Activated CD4-positive, CD25-positive, alpha-beta regulatory T cell treated with anti-CD3 and anti-CD28 coated beads, Interleukin-2, amount 50 U/mL, for 16 hours (primary cell): ENCODE measurements around the gene BCOR.

Experiments used
- DNase-seq: peaks from one replicate; pipeline ENCODE4 v3.0.0-alpha.2; 2020; ENCODE audit warnings: low read depth, low spot score

BCOR gene

DNA sequence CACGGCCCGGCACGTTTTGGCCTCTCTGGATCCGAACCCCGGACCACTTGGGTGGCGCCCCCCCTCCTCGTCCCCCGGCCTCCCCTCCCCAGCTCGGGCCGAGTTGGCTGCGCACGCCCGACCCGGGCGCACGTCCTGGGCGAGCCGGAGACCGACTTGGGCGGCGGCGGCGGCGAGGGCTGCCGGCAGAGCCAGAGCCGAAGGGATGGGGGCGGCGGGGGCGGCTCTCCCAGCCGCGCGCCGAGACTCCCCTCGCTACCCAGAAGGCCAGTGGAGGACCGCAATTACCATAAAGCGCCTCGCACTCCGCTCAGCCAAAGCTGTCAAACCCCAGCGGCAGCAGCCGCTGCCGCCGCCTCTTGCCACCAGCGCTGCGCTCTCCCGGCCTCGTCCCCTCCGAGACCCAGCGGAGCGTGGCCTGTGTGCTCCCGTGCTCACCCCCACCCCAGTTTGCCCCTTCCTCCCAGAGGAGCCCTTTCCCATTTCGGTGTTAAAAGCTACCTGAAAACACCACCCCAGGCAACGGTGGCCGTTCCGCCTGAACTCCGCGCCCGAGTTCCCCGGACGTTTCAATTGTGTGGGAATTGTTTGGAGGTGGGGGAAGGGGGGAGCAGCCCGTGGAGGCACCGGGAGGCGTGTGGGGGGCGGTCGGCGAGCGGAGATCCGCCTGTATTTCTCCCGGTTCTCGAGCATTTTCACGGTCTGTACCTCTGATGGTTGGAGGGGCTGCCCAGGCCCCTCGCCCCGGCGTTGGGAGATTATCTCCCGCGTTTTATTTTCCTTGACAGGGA lies 701 bp upstream of the BCOR start:
- no peak for DNase-seq

- no peak for DNase-seq
These were observed 636 bp downstream of the BCOR start for GRCh38 chrX:40097141-40097503.

GRCh38 chrX:40096395-40097091 lies 1.2 kb downstream of the BCOR start:
- no peak for DNase-seq

- no peak for DNase-seq
These were observed 2.0 kb downstream of the BCOR start for GRCh38 chrX:40095583-40096394.

DNA sequence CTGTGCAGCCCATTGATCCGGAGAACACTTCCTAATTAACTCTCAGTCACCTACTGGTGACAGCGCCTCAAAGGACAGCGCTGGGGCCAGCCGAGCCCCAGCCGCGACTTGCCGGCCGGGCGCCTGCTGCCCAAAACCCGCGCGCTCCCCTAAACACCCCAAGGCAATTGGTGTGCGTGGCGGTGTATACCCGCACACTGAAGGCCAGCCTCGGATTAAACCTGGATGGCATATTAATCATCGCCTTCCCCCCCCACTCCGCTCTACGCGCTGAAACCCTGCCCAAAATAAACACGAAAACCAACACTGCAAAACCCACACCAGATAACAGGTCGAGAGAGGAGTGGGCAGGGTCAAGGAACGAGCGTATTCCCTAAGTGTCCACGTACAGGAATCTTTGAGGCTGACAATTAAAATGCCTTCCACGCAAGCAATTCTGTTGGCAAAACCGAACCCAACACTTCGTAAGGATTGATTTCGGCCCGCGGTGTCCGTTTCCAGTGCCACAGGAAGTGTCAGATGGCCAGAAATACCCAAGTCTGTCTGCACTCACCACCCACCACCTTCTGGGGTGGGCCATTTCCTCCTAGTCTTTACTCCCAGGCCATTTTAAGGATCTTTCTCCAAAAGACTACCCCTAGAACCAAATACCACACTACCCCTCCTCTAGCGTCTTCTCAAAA lies 2.7 kb downstream of the BCOR start:
- no peak for DNase-seq

GRCh38 chrX:40094041-40094899 lies 3.5 kb downstream of the BCOR start:
- no peak for DNase-seq

DNA sequence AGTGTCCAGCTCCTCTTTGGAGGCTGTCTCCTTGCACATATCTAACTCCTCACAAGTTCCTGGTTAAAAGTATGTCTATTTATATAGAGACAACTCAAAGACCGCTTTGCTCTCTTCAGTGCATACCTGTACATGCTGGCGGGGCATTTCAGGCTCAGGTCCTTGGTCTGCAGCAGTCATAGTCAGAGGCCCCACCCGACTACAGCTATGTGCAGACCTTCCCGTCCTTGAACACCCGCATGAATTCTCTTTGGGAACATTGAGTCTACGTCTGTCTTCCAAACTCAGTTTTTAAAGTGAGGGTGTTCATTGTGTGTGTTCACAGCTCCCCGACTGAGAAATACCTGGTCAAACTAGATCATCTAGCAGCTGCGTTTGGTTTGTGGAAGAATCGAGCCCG lies 4.2 kb downstream of the BCOR start:
- no peak for DNase-seq

DNA sequence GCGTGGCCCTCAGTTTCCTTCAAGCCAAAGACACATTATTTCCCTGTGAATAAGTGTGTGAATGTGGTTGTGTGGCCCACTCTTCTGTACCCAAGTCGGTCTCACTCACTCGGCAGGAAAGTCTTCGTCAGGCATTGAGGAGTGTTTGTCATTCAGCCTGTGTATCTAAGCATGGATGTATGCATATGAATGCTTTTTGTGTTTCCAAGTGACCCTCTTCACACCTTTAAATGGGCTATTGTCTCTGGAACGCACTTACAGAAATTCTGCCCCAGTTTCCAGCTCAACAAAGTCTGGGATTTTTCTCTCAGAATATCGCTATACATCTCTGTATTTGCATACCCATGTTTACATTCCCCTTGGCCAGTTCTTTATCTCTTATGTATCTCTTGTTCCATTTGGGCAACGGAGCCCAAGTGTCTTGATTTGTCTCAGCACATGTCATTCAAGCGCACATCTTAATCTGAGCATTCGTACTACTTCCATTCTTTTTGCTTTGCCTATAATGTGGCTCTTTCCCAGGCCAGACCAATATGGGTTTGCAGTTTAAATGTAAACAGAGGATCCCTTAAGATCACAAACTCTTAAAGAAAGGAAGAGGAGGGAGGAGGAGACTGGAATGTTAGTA lies 4.8 kb downstream of the BCOR start:
- DNase-seq: no peak

- DNase-seq: no peak
These were observed 5.9 kb downstream of the BCOR start for GRCh38 chrX:40091691-40092421.

GRCh38 chrX:40090961-40091360 lies 6.8 kb downstream of the BCOR start:
- DNase-seq: no peak

DNA sequence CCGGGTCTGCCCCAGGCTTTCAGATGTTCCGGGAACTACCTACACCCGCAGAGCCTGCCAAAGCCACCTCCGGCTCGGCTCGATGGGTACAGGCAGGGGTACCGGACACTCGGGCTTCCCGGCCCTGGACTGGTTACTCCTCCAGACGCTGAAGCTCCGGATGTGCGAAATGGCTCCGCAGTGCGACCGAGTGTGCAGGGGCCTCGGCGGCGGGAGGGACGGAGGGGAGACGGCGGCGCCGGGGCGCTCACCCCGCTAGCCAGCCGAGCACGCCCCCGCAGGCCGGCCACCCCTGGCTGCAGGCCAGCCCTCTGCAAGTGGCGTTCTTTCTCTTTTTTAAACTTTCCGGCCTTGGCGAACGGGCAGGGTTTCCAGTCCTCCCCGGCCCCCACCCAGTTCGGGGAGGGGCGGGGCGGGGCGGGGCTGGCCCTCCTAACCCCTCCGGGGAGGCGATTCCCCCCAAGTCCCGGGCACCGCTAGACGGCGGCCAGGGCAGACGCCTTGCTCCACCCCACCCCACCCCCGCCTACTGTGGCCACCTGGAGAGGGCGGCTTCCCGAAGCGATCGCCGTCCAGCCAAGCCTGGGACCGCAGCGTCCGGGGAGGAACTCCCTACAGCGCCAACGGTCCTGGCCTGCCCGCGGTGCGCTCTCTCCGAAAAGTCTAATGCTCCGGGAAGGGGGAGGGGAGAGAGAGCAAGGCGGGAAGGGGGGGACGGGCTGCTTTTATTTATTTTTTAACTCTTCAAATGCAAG lies 7.5 kb downstream of the BCOR start:
- DNase-seq: no peak

DNA sequence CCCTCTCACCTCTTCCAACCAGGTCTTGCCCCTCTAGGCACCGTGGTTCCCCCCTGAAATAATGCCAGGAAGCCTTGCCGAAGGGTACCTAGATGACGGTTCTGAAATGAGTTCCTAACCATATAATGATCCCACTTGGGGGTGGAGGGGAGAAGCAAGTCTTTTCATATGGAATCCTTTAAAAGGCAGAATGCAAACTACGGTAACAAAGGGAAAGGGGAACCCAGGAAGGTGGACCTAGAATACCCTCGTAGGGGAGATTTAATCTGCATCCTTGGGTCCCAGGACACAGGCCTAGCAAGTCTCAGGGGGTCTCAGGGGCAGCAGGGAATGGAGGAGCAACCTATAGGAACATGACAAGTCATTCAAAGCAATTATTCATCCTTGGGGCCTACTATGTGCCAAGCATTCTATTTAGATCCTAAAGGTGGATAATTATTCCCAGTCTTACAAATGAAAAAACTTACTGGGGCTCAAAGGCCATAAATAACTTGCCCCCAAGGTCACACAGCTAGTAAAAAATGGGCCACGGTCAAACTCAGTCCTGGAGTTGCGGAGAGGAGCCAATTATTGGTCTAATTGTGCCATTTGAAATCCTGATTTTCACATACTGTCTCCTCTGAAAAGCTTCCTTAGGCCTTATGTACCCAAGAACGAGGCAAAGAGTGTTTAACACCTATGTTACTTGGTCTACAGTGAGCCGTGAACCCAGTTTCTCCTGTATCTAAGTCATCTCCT lies 8.8 kb downstream of the BCOR start:
- no peak for DNase-seq

- DNase-seq: no peak
These were observed 9.5 kb downstream of the BCOR start for GRCh38 chrX:40088299-40088625.

DNA sequence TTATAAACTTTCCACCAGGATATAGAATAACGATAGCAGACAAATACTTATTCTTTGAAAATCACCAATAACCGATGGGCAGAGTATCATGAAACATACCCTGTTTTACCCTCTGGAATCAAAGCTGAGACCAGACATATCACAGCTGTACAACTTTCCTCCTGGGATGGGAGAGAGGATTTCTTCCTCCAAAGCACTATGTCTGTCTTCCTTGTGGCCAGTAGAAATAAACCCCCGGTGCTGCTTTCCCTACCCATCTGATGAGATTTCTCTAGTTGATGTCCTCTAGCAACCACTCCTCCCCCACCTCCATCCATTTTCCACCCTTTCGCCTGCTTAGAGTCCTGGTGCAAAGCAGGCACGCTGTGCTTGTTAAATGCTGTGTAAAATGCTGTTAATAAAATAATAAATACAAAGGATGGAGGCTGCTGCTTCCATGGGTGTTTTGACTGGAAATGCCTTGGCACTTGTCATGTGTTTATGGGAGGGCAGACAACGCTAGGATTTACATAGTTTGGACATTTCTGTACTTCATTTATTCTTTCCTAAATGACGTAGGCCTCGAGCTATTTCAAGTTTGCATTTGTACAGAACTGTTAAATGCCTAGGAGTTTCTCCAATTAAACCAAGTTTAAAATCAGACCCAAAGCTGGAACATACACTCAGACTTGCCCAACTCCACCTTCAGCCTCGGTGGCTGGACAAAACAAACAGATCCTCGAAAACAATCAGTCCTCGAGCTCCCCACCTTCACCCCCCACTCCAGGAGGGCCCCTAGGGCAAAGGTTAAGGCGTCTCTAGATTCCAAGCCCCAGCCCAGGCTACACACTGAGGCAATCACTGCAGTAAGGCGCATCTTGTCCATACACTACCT lies 10.1 kb downstream of the BCOR start:
- no peak for DNase-seq

GRCh38 chrX:40086569-40087335 lies 11.0 kb downstream of the BCOR start:
- no peak for DNase-seq

- no peak for DNase-seq
These were observed 12.0 kb downstream of the BCOR start for GRCh38 chrX:40085714-40086113.

- no peak for DNase-seq
These were observed 12.6 kb downstream of the BCOR start for GRCh38 chrX:40085102-40085551.
